ENCODE results near the gene RAB9B. TPM values are rescaled to one million over a fixed set of nuclear protein-coding genes. Genes with fewer than 3 reads are reported as not detected.

The RAB9B gene, protein sequence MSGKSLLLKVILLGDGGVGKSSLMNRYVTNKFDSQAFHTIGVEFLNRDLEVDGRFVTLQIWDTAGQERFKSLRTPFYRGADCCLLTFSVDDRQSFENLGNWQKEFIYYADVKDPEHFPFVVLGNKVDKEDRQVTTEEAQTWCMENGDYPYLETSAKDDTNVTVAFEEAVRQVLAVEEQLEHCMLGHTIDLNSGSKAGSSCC
- 1 to 10 TPM in 1 of 2 donors, under 1 TPM in 1; 0.54 to 1.2 TPM for total RNA-seq

DNA sequence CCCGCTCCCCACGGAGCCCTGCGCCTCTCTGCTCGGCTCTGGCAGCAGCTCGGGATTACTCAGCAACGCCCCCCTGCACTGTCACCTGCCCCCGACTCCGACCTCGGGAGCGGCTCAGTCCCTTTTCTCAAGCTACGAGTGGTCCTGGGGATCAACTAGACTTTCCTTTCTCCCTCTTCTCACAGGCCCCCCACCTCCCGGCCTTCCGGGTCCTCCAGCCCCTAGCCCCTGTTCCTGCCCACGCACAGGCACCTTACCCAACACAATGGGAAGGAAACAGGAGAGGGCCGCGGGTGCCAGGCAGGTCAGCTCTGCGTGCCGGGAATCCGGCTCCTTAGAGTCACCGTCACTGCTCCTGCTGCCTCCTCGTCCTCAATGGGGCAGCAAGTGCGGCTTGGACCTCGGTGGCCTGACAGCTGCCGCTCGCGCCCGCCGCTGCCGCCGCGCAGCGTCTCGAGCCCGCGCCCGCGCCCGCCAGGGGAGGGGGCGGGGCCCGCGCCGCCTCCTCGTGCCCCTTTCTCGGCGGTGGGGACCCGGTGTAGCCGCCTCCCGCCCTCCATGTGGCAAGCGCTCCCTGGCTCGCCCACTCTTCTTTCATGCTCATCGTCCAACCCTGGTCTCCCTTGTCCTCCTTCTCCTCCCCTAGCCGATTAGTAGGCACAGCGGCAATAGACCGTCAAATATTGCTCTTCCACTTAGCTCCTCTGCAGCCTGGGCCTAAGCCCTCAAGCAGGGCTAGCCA, at the start of gene RAB9B:
Gene RAB9B (minus strand): TSS at position 455 of the 742 bp plus-strand sequence. CDS start 6,473 bp downstream, outside the sequence.
- Histone ChIP-seq H3K27ac (no peak within 1 kb of the TSS), H3K4me3 (peak within 1 kb of the TSS; percentile 43), H3K27me3 (no peaks in the 10 kb centered on the region), H3K9me3 (no peaks in the 10 kb centered on the region), H3K36me3 (no peaks in the 10 kb centered on the region), H3K4me1 (no peaks in the 10 kb centered on the region), H3K9ac (ENCODE audit: low read depth in 2 of 2, low read length in 2 of 2) (peak within 1 kb of the TSS in 1 of 2 donors; percentile 76)
- intact Hi-C loops (cut with DNase I): no loop called here
- DNase-seq: peak; percentile 59
- TF ChIP-seq, protein P1, sequence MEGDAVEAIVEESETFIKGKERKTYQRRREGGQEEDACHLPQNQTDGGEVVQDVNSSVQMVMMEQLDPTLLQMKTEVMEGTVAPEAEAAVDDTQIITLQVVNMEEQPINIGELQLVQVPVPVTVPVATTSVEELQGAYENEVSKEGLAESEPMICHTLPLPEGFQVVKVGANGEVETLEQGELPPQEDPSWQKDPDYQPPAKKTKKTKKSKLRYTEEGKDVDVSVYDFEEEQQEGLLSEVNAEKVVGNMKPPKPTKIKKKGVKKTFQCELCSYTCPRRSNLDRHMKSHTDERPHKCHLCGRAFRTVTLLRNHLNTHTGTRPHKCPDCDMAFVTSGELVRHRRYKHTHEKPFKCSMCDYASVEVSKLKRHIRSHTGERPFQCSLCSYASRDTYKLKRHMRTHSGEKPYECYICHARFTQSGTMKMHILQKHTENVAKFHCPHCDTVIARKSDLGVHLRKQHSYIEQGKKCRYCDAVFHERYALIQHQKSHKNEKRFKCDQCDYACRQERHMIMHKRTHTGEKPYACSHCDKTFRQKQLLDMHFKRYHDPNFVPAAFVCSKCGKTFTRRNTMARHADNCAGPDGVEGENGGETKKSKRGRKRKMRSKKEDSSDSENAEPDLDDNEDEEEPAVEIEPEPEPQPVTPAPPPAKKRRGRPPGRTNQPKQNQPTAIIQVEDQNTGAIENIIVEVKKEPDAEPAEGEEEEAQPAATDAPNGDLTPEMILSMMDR (IDR thresholded peaks at IDR 0.05): no peak

DNA sequence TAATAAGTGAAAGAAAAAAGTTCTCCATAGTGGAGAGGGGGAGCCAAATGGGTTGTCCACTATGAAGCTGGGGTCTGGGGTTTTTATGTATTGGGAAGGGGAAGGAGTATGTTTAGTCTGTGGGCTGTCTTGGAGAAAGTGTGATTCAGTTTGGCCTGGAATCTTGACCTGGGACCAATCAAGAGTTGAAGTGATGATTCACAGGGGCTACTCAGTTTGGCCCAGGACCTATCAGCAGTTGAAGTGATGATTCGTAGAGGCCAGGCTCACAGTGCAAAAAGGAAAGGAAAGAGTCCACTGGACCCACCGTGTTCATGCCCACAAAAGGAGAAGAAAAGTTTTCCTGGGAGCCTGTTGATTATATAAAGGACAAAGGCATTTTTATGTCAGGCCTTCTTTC, 47.3 kb upstream of the RAB9B start:
- H3K36me3 ChIP-seq: no peaks in the 10 kb centered on the region
- H3K27ac ChIP-seq: no peak overlapping the region
- no peak overlapping the region for H3K4me3 ChIP-seq
- H3K4me1 ChIP-seq: no peaks in the 10 kb centered on the region
- TF ChIP-seq, protein P1 (IDR thresholded peaks at IDR 0.05): no peak
- intact Hi-C loops (cut with DNase I): no loop called here
- no peak for DNase-seq
- no peak overlapping the region for H3K9ac ChIP-seq (ENCODE audit: low read depth in 2 of 2, low read length in 2 of 2)
- H3K27me3 ChIP-seq: no peaks in the 10 kb centered on the region
- H3K9me3 ChIP-seq: no peaks in the 10 kb centered on the region

DNA sequence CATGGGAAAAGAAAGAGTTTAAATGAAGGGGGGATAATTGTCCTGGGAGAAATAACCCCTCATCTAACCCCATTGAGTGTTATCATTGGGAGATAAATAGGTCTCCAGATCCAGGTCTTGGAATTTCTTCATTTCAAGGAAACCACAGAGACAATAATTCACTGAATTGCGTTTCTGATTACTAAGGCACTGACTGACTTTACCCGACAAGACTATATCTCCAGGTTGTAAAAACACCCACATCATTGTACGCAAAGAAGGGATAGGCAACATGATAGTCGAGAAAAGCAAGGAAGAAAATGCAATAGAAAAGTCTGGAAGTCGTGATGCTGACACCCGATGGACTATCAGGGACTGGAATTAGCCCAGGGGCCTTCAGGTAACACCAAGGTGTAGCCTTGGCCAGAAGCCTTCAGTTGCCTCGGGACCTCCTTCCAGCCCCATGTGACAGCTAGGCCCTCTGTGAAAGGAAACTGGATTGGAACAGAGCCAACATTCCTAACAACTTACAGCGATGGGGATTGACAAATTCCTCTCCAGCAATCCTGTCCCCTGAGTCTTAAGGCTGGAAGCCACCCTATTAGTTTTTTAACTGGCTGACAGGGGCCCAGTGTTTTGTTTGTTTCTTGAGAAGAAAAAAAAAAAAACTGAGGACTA, 46.5 kb upstream of the RAB9B start:
- H3K27me3 ChIP-seq: no peaks in the 10 kb centered on the region
- H3K36me3 ChIP-seq: no peaks in the 10 kb centered on the region
- intact Hi-C loops (cut with DNase I): no loop called here
- no peaks in the 10 kb centered on the region for H3K4me1 ChIP-seq
- no peaks in the 10 kb centered on the region for H3K9me3 ChIP-seq
- no peak overlapping the region for H3K27ac ChIP-seq
- H3K4me3 ChIP-seq: no peak overlapping the region
- DNase-seq: no peak
- TF ChIP-seq, protein P1 (IDR thresholded peaks at IDR 0.05): no peak
- H3K9ac ChIP-seq (ENCODE audit: low read depth in 2 of 2, low read length in 2 of 2): no peak overlapping the region

DNA sequence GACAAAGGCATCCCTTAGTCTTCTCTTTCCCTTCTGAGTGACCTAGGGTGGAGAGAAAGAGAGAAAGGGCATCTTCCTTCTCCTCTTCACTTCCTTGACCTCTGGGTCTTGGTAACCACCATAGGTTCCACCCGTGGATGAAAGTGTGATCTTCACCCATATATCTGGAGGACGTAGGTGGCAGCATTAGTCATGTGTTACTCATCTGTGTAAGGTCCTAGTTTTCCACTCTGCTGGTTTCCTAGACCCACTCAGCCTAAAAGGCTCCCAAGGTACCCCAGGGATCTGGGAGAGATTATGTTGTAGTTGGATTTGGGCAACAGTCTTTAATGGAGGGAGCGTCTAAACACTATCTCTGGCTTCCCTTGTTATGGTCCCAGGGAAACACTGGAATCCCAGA, 45.5 kb upstream of the RAB9B start:
- Histone ChIP-seq H3K36me3 (no peaks in the 10 kb centered on the region), H3K4me1 (no peaks in the 10 kb centered on the region), H3K9me3 (no peaks in the 10 kb centered on the region), H3K27ac (no peak overlapping the region), H3K27me3 (no peaks in the 10 kb centered on the region), H3K4me3 (no peak overlapping the region), H3K9ac (ENCODE audit: low read depth in 2 of 2, low read length in 2 of 2) (no peak overlapping the region)
- no peak for DNase-seq
- TF ChIP-seq, protein P1 (IDR thresholded peaks at IDR 0.05): no peak
- intact Hi-C loops (cut with DNase I): no loop called here

- no peak overlapping the region for H3K4me3 ChIP-seq
- H3K27me3 ChIP-seq: no peaks in the 10 kb centered on the region
- intact Hi-C loops (cut with DNase I): no loop called here
- TF ChIP-seq, protein P1 (IDR thresholded peaks at IDR 0.05): no peak
- H3K9ac ChIP-seq (ENCODE audit: low read depth in 2 of 2, low read length in 2 of 2): no peak overlapping the region
- no peak for DNase-seq
- H3K9me3 ChIP-seq: no peaks in the 10 kb centered on the region
- no peaks in the 10 kb centered on the region for H3K36me3 ChIP-seq
- H3K27ac ChIP-seq: peak overlapping the region; percentile 31
- H3K4me1 ChIP-seq: no peaks in the 10 kb centered on the region
Measured at GRCh38 chrX:103864886-103865534, 33.0 kb upstream of the RAB9B start.

Measured in colonic mucosa (tissue), 4 donors.